ENCODE measurements around the gene SLC16A10.

- TF ChIP-seq CTCF (IDR thresholded peaks at IDR 0.05; ENCODE audit: control extremely low read depth in 1 of 3, insufficient read depth in 1 of 3, low read depth in 1 of 3, low read length in 3 of 3) (no peak), SIX5 (IDR thresholded peaks at IDR 0.05; ENCODE audit: low read depth, low read length) (no peak), RAD21 (IDR thresholded peaks at IDR 0.05 in 1 of 2, conservative IDR thresholded peaks at IDR 0.05 in 1 of 2; ENCODE audit: low read depth in 2 of 2, low read length in 2 of 2) (no peak), CEBPB (IDR thresholded peaks at IDR 0.05; ENCODE audit: low read depth, low read length) (no peak), RFX5 (IDR thresholded peaks at IDR 0.05; ENCODE audit: borderline replicate concordance, low read depth, low read length) (no peak), HDAC2 (IDR thresholded peaks at IDR 0.05; ENCODE audit: borderline replicate concordance in 1 of 2, low read depth in 2 of 2, low read length in 2 of 2) (no peak), EZH2 (IDR thresholded peaks at IDR 0.05; ENCODE audit: low read depth, low read length, severe bottlenecking) (no peak), YY1 (IDR thresholded peaks at IDR 0.05; ENCODE audit: low read depth, low read length) (no peak), SP1 (IDR thresholded peaks at IDR 0.05; ENCODE audit: low read depth, low read length) (no peak), RNF2 (IDR thresholded peaks at IDR 0.05; ENCODE audit: borderline replicate concordance, low read depth, low read length, missing control alignments, poor library complexity, severe bottlenecking) (no peak), POLR2A (IDR thresholded peaks at IDR 0.05; ENCODE audit: control extremely low read depth in 1 of 2, low read depth in 2 of 2, low read length in 2 of 2) (no peak), SIN3A (conservative IDR thresholded peaks at IDR 0.05 in 1 of 2, IDR thresholded peaks at IDR 0.05 in 1 of 2; ENCODE audit: low read depth in 1 of 2, low read length in 2 of 2) (no peak), MAFK (IDR thresholded peaks at IDR 0.05; ENCODE audit: low read depth, low read length) (no peak), USF2 (IDR thresholded peaks at IDR 0.05; ENCODE audit: low read length) (no peak)
These were observed 26.8 kb downstream of the SLC16A10 start for GRCh38 chr6:111114087-111114443.
